ENCODE results near the gene ADAM23.

- no peak for TF ChIP-seq EZH2phosphoT487 (IDR thresholded peaks at IDR 0.05; ENCODE audit: low read depth, severe bottlenecking, unreplicated experiment)
- no peak for TF ChIP-seq CTCF (IDR thresholded peaks at IDR 0.05; ENCODE audit: poor library complexity)
- no peak for TF ChIP-seq EZH2 (IDR thresholded peaks at IDR 0.05; ENCODE audit: borderline replicate concordance)
Observed at GRCh38 chr2:206615417-206616089, 172.2 kb downstream of the ADAM23 start.
